Measurements from ENCODE around the gene OR2V2. TPM values are rescaled to one million over a fixed set of nuclear protein-coding genes. Genes with fewer than 3 reads are reported as not detected.

The OR2V2 gene
- polyA plus RNA-seq, 2 of the 4 experiments (the other 2 are of a cell fraction): not detected

- peak overlapping the region; percentile 99 for H3K4me2 ChIP-seq
- DNase-seq (ENCODE audit: low read depth in 1 of 2, low spot score in 1 of 2) (peak in 1 of 2 experiments; percentile 67), ATAC-seq (no peak), FAIRE-seq (no peak)
- WGBS (ENCODE audit: missing lambda C conversion rate): 4% methylated on average over 8 of the region's 8 CpGs
- peak overlapping the region; percentile 82 for H3K4me3 ChIP-seq
- CTCF ChIA-PET: interaction anchor here (0.6 to 4.3 kb wide), 12 partner anchors 10 to 78 kb away, joined by 3 to 24 read pairs (median 8); partner anchors contain the start of gene TRIM7
- POLR2A ChIA-PET: interaction anchor here (0.5 to 6.4 kb wide), 5 partner anchors 29 to 707 kb away, joined by 3 to 48 read pairs (median 4); partner anchors contain the start of genes TRIM41 and ZFP62
- no peaks in the 10 kb centered on the region for H3K9me3 ChIP-seq
- peaks cover 12% of the 10 kb centered on the region for H3K4me1 ChIP-seq
- H3K27ac ChIP-seq: peak overlapping the region; percentile 79 to 96
- TF ChIP-seq CHD4 (IDR thresholded peaks at IDR 0.05; ENCODE audit: borderline replicate concordance): no peak
- no peak for TF ChIP-seq CHD2 (IDR thresholded peaks at IDR 0.05; ENCODE audit: low read length, partially characterized antibody)
- TF ChIP-seq FOSB (CRISPR knock-in tag; IDR thresholded peaks at IDR 0.05): no peak
- TF ChIP-seq MAZ (IDR thresholded peaks at IDR 0.05; ENCODE audit: borderline replicate concordance, low read depth, low read length): no peak
- TF ChIP-seq FOSL2 (IDR thresholded peaks at IDR 0.05): no peak
- TF ChIP-seq FOSL2 (CRISPR knock-in tag; IDR thresholded peaks at IDR 0.05): peak; percentile 84
- no peak for TF ChIP-seq ZSCAN20 (CRISPR knock-in tag; IDR thresholded peaks at IDR 0.05)
- no peak for TF ChIP-seq MAFK (IDR thresholded peaks at IDR 0.05; ENCODE audit: partially characterized antibody)
- no peak for TF ChIP-seq EP300 (IDR thresholded peaks at IDR 0.05)
- no peak for TF ChIP-seq POLR2A (IDR thresholded peaks at IDR 0.05; ENCODE audit: low read length)
- no peak for TF ChIP-seq PBX3 (IDR thresholded peaks at IDR 0.05)
- TF ChIP-seq POLR2AphosphoS2 (conservative IDR thresholded peaks at IDR 0.05; ENCODE audit: low read length): no peak
- no peak for TF ChIP-seq CBX8 (IDR thresholded peaks at IDR 0.05)
- TF ChIP-seq JUNB (IDR thresholded peaks at IDR 0.05): no peak
- no peak for TF ChIP-seq E2F6 (IDR thresholded peaks at IDR 0.05; ENCODE audit: borderline replicate concordance, low read depth)
- TF ChIP-seq RNF2 (IDR thresholded peaks at IDR 0.05; ENCODE audit: borderline replicate concordance, low read depth): no peak
- no peak for TF ChIP-seq ESRRA (IDR thresholded peaks at IDR 0.05; ENCODE audit: borderline replicate concordance, low read length)
- 0 out of 5 replicates have a peak, but pooled peaks of 1 of the 2 experiments have one; percentile 15 for TF ChIP-seq JUN (IDR thresholded peaks at IDR 0.05)
Measured at GRCh38 chr5:181186986-181187499, 39.7 kb downstream of the OR2V2 start.

DNA sequence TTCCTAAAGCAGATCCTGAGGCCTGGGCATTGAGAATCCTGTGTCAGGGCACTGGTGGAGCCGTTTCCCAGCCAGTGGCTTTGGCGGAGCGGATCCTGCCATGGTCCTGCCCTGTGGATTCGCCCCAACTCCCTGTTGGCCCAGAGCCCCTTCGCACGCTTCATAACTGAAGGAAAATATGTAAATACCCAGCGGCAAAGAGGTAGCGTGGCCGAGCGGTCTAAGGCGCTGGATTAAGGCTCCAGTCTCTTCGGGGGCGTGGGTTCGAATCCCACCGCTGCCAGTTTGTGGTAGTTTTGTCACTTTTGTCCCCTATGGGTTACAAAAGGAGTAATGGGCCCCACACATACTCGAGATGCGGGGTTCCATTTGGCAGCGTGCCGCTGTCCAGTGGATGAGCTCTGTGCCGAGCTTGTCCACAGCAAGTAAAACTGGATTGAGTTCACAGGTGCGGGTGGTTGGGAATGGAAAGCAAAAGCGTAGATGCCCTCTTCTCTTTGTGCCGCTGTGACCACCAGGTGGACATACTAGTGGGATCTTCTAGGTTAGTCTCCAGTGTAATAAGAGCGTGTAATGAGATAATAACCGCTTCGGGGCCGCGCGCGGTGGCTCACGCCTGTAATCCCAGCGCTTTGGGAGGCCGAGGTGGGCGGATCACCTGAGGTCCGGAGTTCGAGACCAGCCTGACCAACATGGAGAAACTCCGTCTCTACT lies 40.3 kb downstream of the OR2V2 start:
- ATAC-seq (peak; percentile 25 to 42), DNase-seq (ENCODE audit: low read depth in 1 of 2, low spot score in 1 of 2) (peak in 1 of 2 experiments; percentile 94), FAIRE-seq (no peak)
- Histone ChIP-seq H3K4me2 (peak overlapping the region; percentile 99), H3K27ac (peak overlapping the region; percentile 79 to 96), H3K4me1 (peaks cover 15% of the 10 kb centered on the region), H3K9me3 (no peaks in the 10 kb centered on the region), H3K4me3 (peak overlapping the region; percentile 82)
- ChIA-PET POLR2A (interaction anchor here (0.5 to 6.4 kb wide), 7 partner anchors 18 to 708 kb away, joined by 3 to 159 read pairs (median 4); partner anchors contain the start of genes TRIM41, TRIM7 and ZFP62), CTCF (interaction anchor here (0.6 to 4.3 kb wide), 14 partner anchors 10 to 78 kb away, joined by 3 to 24 read pairs (median 6); partner anchors contain the start of gene TRIM7)
- 1% methylated on average over 22 of the region's 37 CpGs for WGBS (ENCODE audit: missing lambda C conversion rate)
- peak; percentile 64; the same call in 1 of the 2 replicates for TF ChIP-seq EHMT2 (IDR thresholded peaks at IDR 0.05; ENCODE audit: low read depth)
- no peak for TF ChIP-seq KDM5A (IDR thresholded peaks at IDR 0.05)
- TF ChIP-seq GATA3 (IDR thresholded peaks at IDR 0.05; ENCODE audit: borderline replicate concordance): peak; percentile 47; the same call in 1 of the 2 replicates
- peak; percentile 77; the same call in 1 of the 2 replicates for TF ChIP-seq HOXB5 (CRISPR knock-in tag; IDR thresholded peaks at IDR 0.05)
- TF ChIP-seq HEYL (CRISPR knock-in tag; IDR thresholded peaks at IDR 0.05): 0 out of 2 replicates have a peak, but pooled peaks have one; percentile 16
- no peak for TF ChIP-seq FOXS1 (CRISPR knock-in tag; IDR thresholded peaks at IDR 0.05)
- peak in 1 of 2 experiments; percentile 14; a peak in 1 of 5 replicates for TF ChIP-seq RAD21 (conservative IDR thresholded peaks at IDR 0.05 in 1 of 2, IDR thresholded peaks at IDR 0.05 in 1 of 2)
- 0 out of 3 replicates have a peak, but pooled peaks have one; percentile 16 for TF ChIP-seq CTCF (IDR thresholded peaks at IDR 0.05)
- no peak for TF ChIP-seq NPAS2 (CRISPR knock-in tag; IDR thresholded peaks at IDR 0.05; ENCODE audit: borderline replicate concordance)
- no peak for TF ChIP-seq JUNB (IDR thresholded peaks at IDR 0.05)
- no peak for TF ChIP-seq POLR2A (IDR thresholded peaks at IDR 0.05; ENCODE audit: low read length)
- TF ChIP-seq RCOR1 (IDR thresholded peaks at IDR 0.05; ENCODE audit: low read depth, low read length): no peak
- TF ChIP-seq NFE2L2 (conservative IDR thresholded peaks at IDR 0.05; ENCODE audit: low read length): no peak
- 0 out of 2 replicates have a peak, but pooled peaks have one; percentile 38 for TF ChIP-seq HDAC2 (IDR thresholded peaks at IDR 0.05)
- no peak for TF ChIP-seq BCL3 (IDR thresholded peaks at IDR 0.05)
- peak in 1 of 2 experiments; percentile 40; a peak in 2 of 4 replicates for TF ChIP-seq CEBPB (IDR thresholded peaks at IDR 0.05)
- no peak for TF ChIP-seq POLR2AphosphoS2 (conservative IDR thresholded peaks at IDR 0.05; ENCODE audit: low read length)
- TF ChIP-seq ZSCAN20 (CRISPR knock-in tag; IDR thresholded peaks at IDR 0.05): 0 out of 2 replicates have a peak, but pooled peaks have one; percentile 15
- 0 out of 2 replicates have a peak, but pooled peaks have one; percentile 50 for TF ChIP-seq TP53 (CRISPR knock-in tag; IDR thresholded peaks at IDR 0.05)
